HG03520 (cell line): ENCODE results near the gene SMARCA2.
A peak's percentile ranks its signal among the peaks of the same experiment; 100 is the strongest.

ENCODE experiments used
- ATAC-seq: cut with Tn5 transposase; IDR thresholded peaks from one replicate; pipeline ENCODE4 v1.9.1; 2021; ENCODE audit warnings: mild to moderate bottlenecking, moderate library complexity; ENCODE audit not compliant: unreplicated experiment

The SMARCA2 gene

GRCh38 chr9:2086971-2087370 lies 71.8 kb downstream of the SMARCA2 start:
- peak; percentile 52 for ATAC-seq

- peak; percentile 86 for ATAC-seq
These were observed 72.6 kb downstream of the SMARCA2 start for GRCh38 chr9:2087500-2088313.

- ATAC-seq = no peak
These were observed 78.9 kb downstream of the SMARCA2 start for GRCh38 chr9:2093920-2094597.

- ATAC-seq = no peak
These were observed 81.3 kb downstream of the SMARCA2 start for GRCh38 chr9:2096376-2096970.

GRCh38 chr9:2106666-2107065 lies 91.5 kb downstream of the SMARCA2 start:
- ATAC-seq = no peak

GRCh38 chr9:2107906-2108451 lies 92.8 kb downstream of the SMARCA2 start:
- no peak for ATAC-seq

- no peak for ATAC-seq
These were observed 94.0 kb downstream of the SMARCA2 start for GRCh38 chr9:2109069-2109650.

- no peak for ATAC-seq
These were observed 94.9 kb downstream of the SMARCA2 start for GRCh38 chr9:2110036-2110435.

GRCh38 chr9:2116073-2116472 lies 100.9 kb downstream of the SMARCA2 start:
- peak; percentile 50 for ATAC-seq

- ATAC-seq = no peak
These were observed 102.4 kb downstream of the SMARCA2 start for GRCh38 chr9:2117527-2117926.

GRCh38 chr9:2119566-2119965 lies 104.4 kb downstream of the SMARCA2 start:
- no peak for ATAC-seq

GRCh38 chr9:2120926-2121689 lies 106.0 kb downstream of the SMARCA2 start:
- no peak for ATAC-seq

GRCh38 chr9:2122299-2122698 lies 107.2 kb downstream of the SMARCA2 start:
- ATAC-seq = no peak

- peak; percentile 81 for ATAC-seq
These were observed 110.8 kb downstream of the SMARCA2 start for GRCh38 chr9:2125906-2126305.

- no peak for ATAC-seq
These were observed 111.2 kb downstream of the SMARCA2 start for GRCh38 chr9:2126331-2126803.

GRCh38 chr9:2127486-2127885 lies 112.3 kb downstream of the SMARCA2 start:
- ATAC-seq = no peak

- ATAC-seq = no peak
These were observed 113.0 kb downstream of the SMARCA2 start for GRCh38 chr9:2128141-2128540.

GRCh38 chr9:2128618-2129017 lies 113.5 kb downstream of the SMARCA2 start:
- no peak for ATAC-seq

- no peak for ATAC-seq
These were observed 115.8 kb downstream of the SMARCA2 start for GRCh38 chr9:2130941-2131340.

- ATAC-seq = no peak
These were observed 117.4 kb downstream of the SMARCA2 start for GRCh38 chr9:2132484-2133082.
